GM12801 (cell line): Measurements from ENCODE around the gene CA14.

Experiments used
- TF ChIP-seq, protein P1 (sequence below): IDR thresholded peaks from one replicate; pipeline ENCODE4 v1.5.1; 2011; ENCODE audit warnings: control low read depth; ENCODE audit not compliant: insufficient read length; ENCODE audit errors: extremely low read depth

Gene CA14

GRCh38 chr1:150259217-150259616, 1.6 kb downstream of the CA14 start:
- TF ChIP-seq, protein P1, sequence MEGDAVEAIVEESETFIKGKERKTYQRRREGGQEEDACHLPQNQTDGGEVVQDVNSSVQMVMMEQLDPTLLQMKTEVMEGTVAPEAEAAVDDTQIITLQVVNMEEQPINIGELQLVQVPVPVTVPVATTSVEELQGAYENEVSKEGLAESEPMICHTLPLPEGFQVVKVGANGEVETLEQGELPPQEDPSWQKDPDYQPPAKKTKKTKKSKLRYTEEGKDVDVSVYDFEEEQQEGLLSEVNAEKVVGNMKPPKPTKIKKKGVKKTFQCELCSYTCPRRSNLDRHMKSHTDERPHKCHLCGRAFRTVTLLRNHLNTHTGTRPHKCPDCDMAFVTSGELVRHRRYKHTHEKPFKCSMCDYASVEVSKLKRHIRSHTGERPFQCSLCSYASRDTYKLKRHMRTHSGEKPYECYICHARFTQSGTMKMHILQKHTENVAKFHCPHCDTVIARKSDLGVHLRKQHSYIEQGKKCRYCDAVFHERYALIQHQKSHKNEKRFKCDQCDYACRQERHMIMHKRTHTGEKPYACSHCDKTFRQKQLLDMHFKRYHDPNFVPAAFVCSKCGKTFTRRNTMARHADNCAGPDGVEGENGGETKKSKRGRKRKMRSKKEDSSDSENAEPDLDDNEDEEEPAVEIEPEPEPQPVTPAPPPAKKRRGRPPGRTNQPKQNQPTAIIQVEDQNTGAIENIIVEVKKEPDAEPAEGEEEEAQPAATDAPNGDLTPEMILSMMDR, result no peak

DNA sequence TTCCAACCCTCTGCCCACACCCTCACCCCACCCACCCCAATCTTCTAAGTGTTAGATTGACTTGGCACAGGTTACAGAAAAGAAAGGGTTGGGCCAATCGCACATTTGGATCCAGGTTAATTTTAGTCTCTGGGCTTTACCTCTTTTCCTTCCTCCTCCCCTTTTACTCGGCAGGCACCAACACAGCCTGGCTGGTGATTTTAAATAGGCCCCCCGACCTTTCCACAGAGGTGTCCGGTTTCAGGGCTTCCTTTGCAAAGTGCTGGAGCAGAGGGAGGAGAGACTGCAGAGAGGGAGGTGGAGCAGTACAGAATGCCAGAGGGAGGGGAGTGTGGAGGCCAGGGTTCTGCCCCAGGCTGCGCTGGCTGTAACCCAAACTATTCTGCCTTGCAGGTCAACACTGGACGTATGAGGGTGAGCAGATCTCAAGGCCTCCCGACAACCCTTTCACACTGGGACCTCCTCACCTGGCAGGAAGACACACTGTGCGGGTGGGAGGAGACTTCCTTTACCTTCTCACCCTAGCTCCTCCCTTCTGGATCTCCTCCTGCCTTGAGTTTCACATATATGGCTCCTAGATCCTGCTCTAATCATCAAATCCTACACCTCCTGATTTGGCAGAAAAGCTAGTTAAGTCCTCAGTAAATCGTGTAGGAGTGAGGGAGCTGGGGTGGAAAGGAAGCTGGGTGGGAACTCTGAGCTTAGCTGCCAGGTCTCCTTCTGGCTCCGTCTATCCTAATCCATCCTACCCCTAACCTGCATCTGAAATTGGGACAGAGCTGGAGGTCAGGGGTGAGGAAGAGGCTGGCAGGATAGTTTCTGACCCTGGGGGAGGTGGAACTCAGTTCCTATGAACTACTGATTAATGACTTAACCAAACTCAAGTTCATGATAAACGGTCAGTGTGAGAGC, 2.4 kb downstream of the CA14 start:
- TF ChIP-seq, protein P1, result no peak

DNA sequence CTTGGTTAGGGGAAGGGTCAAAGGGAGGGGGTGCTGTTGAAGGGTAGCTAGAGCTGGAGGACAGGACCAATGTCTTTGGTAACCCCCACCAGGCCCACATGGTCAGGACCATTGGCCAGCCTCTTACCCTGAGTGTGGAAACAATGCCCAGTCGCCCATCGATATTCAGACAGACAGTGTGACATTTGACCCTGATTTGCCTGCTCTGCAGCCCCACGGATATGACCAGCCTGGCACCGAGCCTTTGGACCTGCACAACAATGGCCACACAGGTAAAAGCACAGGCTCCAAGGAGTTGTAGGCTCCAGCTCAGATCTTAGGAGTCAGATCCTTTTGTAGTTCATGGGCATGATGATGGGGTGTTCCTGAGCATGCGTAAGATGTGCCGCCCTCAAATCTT, 3.8 kb downstream of the CA14 start:
- TF ChIP-seq, protein P1, result no peak

DNA sequence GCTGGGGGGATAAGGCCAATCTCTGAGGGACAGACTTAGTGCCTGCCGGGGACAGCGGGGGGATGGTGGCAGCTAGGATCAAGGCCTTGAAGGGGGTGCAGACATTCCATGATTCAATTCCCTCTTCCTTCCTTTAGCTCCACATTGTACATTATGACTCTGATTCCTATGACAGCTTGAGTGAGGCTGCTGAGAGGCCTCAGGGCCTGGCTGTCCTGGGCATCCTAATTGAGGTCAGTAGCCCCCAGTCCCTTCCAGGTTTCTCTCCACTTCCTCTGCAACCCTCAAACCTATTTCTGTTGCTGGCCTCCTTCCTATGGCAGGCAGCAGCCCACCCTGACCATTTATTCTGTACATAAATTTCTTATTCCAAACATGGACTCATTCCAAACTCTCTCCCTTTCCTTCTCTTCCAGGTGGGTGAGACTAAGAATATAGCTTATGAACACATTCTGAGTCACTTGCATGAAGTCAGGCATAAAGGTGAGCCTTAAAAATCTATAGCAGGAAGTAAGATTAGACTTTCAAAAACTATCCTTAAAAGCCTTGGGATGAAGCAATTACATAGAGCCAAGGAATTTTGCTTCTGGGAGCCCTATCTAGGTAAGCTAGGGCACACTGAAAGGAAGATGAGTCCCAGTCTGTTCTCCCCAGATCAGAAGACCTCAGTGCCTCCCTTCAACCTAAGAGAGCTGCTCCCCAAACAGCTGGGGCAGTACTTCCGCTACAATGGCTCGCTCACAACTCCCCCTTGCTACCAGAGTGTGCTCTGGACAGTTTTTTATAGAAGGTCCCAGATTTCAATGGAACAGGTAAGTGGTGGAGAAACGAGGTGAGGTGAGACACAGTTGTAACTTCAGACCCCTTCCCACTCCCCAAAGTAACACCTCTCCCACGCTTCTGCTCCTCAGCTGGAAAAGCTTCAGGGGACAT, 5.1 kb downstream of the CA14 start:
- TF ChIP-seq, protein P1, result no peak

GRCh38 chr1:150263549-150263948, 6.0 kb downstream of the CA14 start:
- TF ChIP-seq, protein P1, result no peak

DNA sequence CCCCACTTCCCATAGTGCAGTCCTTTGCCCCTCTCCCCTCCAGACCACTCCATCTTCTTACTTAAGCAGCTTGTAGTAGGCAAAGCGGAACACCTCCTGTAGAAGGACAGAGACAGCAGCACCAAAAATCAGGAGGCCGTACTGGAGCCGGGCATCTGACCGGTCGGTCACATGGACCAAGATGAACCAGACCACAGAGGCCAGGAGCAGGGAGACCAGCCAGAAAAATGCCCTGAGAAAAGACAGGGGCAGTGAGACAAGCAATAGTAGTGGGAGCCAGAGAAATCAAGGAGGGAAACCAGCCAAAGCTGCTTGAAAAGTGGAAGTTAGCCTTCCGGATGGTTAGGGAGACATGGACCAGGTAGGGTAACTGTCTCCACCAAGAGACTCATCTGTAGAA, 10.3 kb downstream of the CA14 start:
- TF ChIP-seq, protein P1, result no peak

- TF ChIP-seq, protein P1, result no peak
Measured at GRCh38 chr1:150268340-150268704, 10.7 kb downstream of the CA14 start.
